OCI-LY1 (cell line): ENCODE measurements around the gene PET117.

ENCODE experiments used
- H2AFZ ChIP-seq: fragments of 200-600 bp; sonication (generic), shearing (Covaris generic); 2 replicates; pipeline ENCODE4 v1.6.0; 2014; ENCODE audit warnings: antibody characterized with exemption, mild to moderate bottlenecking, low read length
- H3F3A ChIP-seq: fragments of 200-600 bp; sonication (generic), shearing (Covaris generic); 2 replicates; pipeline ENCODE4 v1.6.0; 2014; ENCODE audit warnings: mild to moderate bottlenecking, antibody characterized with exemption, low read length, moderate library complexity; ENCODE audit not compliant: insufficient read depth
- H3K27ac ChIP-seq: fragments of 200-600 bp; sonication (generic); 2 replicates; pipeline ENCODE4 v1.5.1; 2014; ENCODE audit warnings: low read length, mixed run types, mild to moderate bottlenecking, low read depth; ENCODE audit not compliant: poor library complexity, severe bottlenecking
- H3K27me3 ChIP-seq: fragments of 200-600 bp; sonication (generic); 2 replicates; pipeline ENCODE4 v1.6.0; 2014; ENCODE audit warnings: antibody characterized with exemption, mild to moderate bottlenecking, low read length, moderate library complexity; ENCODE audit not compliant: insufficient read depth
- H3K36me3 ChIP-seq: fragments of 200-600 bp; sonication (generic); 2 replicates; pipeline ENCODE4 v1.6.1; 2014; ENCODE audit warnings: mild to moderate bottlenecking, antibody characterized with exemption, low read length, moderate library complexity, mixed read lengths; ENCODE audit not compliant: insufficient read depth
- H3K4me1 ChIP-seq: fragments of 200-600 bp; sonication (generic); 2 replicates; pipeline ENCODE4 v1.5.1; 2014; ENCODE audit warnings: mild to moderate bottlenecking, low read length, moderate library complexity; ENCODE audit not compliant: insufficient read depth, severe bottlenecking
- H3K4me2 ChIP-seq: fragments of 200-600 bp; sonication (generic), shearing (Covaris generic); 2 replicates; pipeline ENCODE4 v1.6.1; 2014; ENCODE audit warnings: low read length
- H3K4me3 ChIP-seq: fragments of 200-600 bp; sonication (generic); 2 replicates; pipeline ENCODE4 v1.5.1; 2014; ENCODE audit warnings: low read length, low read depth, mild to moderate bottlenecking, mixed read lengths; ENCODE audit not compliant: poor library complexity, severe bottlenecking
- H3K79me2 ChIP-seq: fragments of 200-600 bp; shearing (Covaris generic); 2 replicates; pipeline ENCODE4 v1.6.1; 2016; ENCODE audit warnings: mixed run types, low read length, mixed read lengths; ENCODE audit not compliant: insufficient read depth
- H3K9ac ChIP-seq: fragments of 200-600 bp; sonication (generic), shearing (Covaris generic); 2 replicates; pipeline ENCODE4 v1.6.1; 2014; ENCODE audit warnings: mild to moderate bottlenecking, low read length, mixed read lengths
- H3K9me2 ChIP-seq: fragments of 200-600 bp; sonication (generic), shearing (Covaris generic); 2 replicates; pipeline ENCODE4 v1.6.1; 2014; ENCODE audit warnings: low read depth, mild to moderate bottlenecking, low read length, mixed read lengths
- H3K9me3 ChIP-seq: fragments of 200-600 bp; shearing (Covaris generic); 2 replicates; pipeline ENCODE4 v1.6.1; 2014; ENCODE audit warnings: low read length, mixed read lengths
- H4K20me1 ChIP-seq: fragments of 200-600 bp; sonication (generic), shearing (Covaris generic); 2 replicates; pipeline ENCODE4 v1.6.0; 2016; ENCODE audit warnings: mild to moderate bottlenecking, low read length; ENCODE audit not compliant: insufficient read depth
- EZH2 ChIP-seq: fragments of 200-600 bp; sonication (generic), shearing (Covaris generic); IDR thresholded peaks from 2 replicates; pipeline ENCODE4 v1.8.0; 2017; ENCODE audit warnings: borderline replicate concordance, mixed run types, mild to moderate bottlenecking, antibody characterized with exemption, low read length, moderate library complexity, mixed read lengths
- TF ChIP-seq, protein P1 (sequence below): fragments of 200-600 bp; sonication (generic), shearing (Covaris generic); IDR thresholded peaks from 2 replicates; pipeline ENCODE4 v1.5.1; 2017; ENCODE audit warnings: mild to moderate bottlenecking, antibody characterized with exemption, low read length, moderate library complexity, mixed read lengths

PET117 gene

DNA sequence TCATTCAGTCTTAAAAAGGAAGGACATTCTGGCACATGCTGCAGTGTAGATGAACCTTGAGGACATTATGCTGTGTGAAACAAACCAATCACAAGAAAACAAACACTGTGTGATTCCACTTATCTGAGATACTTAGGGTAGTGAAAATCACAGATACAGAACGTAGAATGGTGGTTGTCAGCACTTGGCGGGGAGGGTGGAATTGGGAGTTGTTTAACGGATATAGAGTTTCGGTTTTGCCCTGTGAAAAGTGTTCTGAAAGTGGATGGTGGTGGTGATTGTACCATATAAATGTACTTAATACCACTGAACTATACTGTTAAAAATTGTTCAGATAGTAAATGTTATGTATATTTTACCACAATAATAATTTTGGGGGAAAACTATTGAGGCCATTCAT is 18.4 kb downstream of the PET117 start:
- H2AFZ ChIP-seq = no peak overlapping the region
- H4K20me1 ChIP-seq = no peaks in the 10 kb centered on the region
- no peaks in the 10 kb centered on the region for H3K9me3 ChIP-seq
- no peaks in the 10 kb centered on the region for H3K79me2 ChIP-seq
- H3K36me3 ChIP-seq = peaks cover 54% of the 10 kb centered on the region
- H3K27me3 ChIP-seq = no peaks in the 10 kb centered on the region
- no peaks in the 10 kb centered on the region for H3F3A ChIP-seq
- no peak overlapping the region for H3K4me2 ChIP-seq
- no peaks in the 10 kb centered on the region for H3K9me2 ChIP-seq
- H3K4me3 ChIP-seq = no peak overlapping the region
- H3K27ac ChIP-seq = no peak overlapping the region
- TF ChIP-seq, protein P1, sequence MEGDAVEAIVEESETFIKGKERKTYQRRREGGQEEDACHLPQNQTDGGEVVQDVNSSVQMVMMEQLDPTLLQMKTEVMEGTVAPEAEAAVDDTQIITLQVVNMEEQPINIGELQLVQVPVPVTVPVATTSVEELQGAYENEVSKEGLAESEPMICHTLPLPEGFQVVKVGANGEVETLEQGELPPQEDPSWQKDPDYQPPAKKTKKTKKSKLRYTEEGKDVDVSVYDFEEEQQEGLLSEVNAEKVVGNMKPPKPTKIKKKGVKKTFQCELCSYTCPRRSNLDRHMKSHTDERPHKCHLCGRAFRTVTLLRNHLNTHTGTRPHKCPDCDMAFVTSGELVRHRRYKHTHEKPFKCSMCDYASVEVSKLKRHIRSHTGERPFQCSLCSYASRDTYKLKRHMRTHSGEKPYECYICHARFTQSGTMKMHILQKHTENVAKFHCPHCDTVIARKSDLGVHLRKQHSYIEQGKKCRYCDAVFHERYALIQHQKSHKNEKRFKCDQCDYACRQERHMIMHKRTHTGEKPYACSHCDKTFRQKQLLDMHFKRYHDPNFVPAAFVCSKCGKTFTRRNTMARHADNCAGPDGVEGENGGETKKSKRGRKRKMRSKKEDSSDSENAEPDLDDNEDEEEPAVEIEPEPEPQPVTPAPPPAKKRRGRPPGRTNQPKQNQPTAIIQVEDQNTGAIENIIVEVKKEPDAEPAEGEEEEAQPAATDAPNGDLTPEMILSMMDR = no peak
- no peak for TF ChIP-seq EZH2
- no peak overlapping the region for H3K9ac ChIP-seq
- H3K4me1 ChIP-seq = no peaks in the 10 kb centered on the region

DNA sequence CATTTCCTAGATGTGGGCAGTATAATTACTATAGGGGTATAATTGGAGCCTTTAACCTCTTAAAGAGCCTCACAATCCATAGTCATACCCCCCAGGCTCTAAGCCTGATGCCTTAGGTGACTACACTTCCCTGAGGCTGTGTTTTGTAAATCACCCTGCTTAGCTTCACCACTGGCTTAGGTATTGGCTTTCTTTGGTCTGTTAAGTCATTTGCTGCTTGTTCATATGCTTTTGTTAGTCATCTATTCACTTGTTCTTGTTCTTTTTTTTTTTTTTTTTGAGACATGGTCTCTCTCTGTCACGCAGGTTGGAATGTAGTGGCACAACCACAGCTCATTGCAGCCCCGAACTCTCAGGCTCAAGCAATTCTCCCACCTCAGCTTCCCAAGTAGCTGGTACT is 26.7 kb downstream of the PET117 start:
- no peak overlapping the region for H3K27ac ChIP-seq
- H2AFZ ChIP-seq = no peak overlapping the region
- no peaks in the 10 kb centered on the region for H3K27me3 ChIP-seq
- no peak overlapping the region for H3K9ac ChIP-seq
- no peaks in the 10 kb centered on the region for H3K79me2 ChIP-seq
- peaks cover 26% of the 10 kb centered on the region; the same call in 1 of the 2 replicates for H3K36me3 ChIP-seq
- H3K9me3 ChIP-seq = no peaks in the 10 kb centered on the region
- H3K4me2 ChIP-seq = no peak overlapping the region
- H3K4me1 ChIP-seq = no peaks in the 10 kb centered on the region
- no peak for TF ChIP-seq EZH2
- TF ChIP-seq, protein P1 = no peak
- 0 out of 2 replicates have a peak, but pooled peaks cover 2% of the 10 kb centered on the region for H4K20me1 ChIP-seq
- H3K9me2 ChIP-seq = no peaks in the 10 kb centered on the region
- H3K4me3 ChIP-seq = no peak overlapping the region
- no peaks in the 10 kb centered on the region for H3F3A ChIP-seq

DNA sequence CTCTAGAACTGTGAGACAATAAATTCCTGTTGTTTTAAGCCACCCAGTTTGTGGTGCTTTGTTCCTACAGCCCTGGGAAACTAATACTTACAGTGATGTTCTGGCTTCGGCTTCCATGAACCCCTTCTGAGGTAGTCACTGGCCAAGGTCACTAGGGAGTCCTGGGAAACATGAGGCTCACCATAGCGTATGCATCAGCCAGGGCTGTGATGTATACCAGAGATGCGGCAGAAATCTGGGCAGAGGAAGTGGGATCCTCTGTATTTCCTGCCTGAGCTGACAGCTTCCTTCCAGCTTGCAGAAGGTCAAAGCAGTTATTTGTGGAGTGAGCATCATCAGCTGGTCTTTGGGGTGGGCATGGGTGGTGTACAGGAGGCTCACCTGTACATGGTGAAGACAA is 27.9 kb downstream of the PET117 start:
- Histone ChIP-seq H3K4me2 (no peak overlapping the region), H3K9me2 (no peaks in the 10 kb centered on the region), H3K27me3 (no peaks in the 10 kb centered on the region), H2AFZ (no peak overlapping the region), H3K9ac (no peak overlapping the region), H4K20me1 (0 out of 2 replicates have a peak, but pooled peaks cover 2% of the 10 kb centered on the region), H3K79me2 (no peaks in the 10 kb centered on the region), H3K9me3 (no peaks in the 10 kb centered on the region), H3K36me3 (peaks cover 22% of the 10 kb centered on the region; the same call in 1 of the 2 replicates), H3K27ac (no peak overlapping the region), H3K4me3 (no peak overlapping the region), H3F3A (no peaks in the 10 kb centered on the region), H3K4me1 (no peaks in the 10 kb centered on the region)
- TF ChIP-seq, protein P1 = no peak
